CD4-positive, alpha-beta T cell treated with Interleukin-6 for 4 hours (primary cell): ENCODE measurements around the gene ATRIP.
"Not testable (repeated sequence)": the region's sequence is repeated elsewhere in the genome, so short reads cannot be mapped to it uniquely, and the experiment has no call there.

Source experiments
- DNase-seq: peaks from one replicate; pipeline ENCODE4 v3.0.0-alpha.2; 2020; ENCODE audit warnings: mixed read lengths

ATRIP gene

GRCh38 chr3:48439820-48440589 lies 6.5 kb upstream of the ATRIP start, which contains the start of the genes CCDC51 and TMA7:
CCDC51 (minus strand) TSS chr3:48440119; CDS start chr3:48435128, 4,991 bp downstream.
TMA7 (plus strand) TSS chr3:48440257; CDS start chr3:48440297, 40 bp downstream.
- peak; percentile 99 for DNase-seq

- DNase-seq = peak; percentile 18
Measured at GRCh38 chr3:48440590-48440958, 6.0 kb upstream of the ATRIP start.

GRCh38 chr3:48441940-48442339 lies 4.6 kb upstream of the ATRIP start:
- DNase-seq = no peak

DNA sequence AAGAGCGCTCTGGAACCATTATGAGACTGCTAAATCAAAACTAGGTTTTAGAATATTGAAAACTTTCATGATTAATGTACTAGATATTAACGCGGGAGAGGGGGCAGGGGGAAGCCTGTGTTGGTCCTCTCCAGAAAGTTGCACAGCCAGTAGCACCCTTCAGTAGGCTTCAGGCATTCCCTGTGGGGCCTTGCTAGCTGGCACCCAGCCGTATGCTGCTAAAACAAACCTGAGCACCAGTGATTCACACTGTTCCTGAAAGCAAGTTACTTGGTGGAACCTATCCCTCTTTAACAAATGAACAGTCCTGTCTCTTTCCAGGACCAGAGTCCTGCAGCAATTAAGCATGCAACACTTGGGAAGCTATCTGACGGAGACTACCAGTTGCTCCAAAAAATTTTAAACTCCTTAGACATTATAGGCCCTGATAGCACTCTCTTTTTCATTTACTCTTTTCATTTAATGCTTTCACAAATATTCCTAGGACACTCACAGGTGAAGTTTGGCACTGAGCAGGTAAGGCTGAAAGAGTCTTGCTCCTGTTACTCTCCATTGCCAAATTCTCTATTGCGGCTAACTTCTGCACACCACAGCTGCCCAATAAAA lies 1.2 kb upstream of the ATRIP start:
- DNase-seq = no peak

DNA sequence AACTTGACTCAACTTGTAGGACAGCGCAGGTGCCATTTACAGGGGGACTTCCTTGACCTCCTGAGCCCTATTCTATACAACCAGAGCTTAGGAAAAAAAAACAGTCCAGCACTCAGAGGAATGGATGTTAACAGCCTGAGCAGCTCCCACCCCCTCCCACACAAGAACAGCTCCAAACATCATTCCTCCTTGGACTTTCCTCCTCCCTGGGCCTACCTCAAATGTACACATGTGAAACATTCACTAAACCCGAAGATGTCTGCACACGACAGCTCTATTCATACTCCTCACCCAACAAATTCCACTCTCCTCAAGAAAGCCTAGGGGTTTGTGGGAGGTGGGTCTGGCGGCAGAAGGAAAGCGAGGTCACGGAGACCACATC lies 503 bp upstream of the ATRIP start:
- DNase-seq = no peak

- DNase-seq = no peak
Measured at GRCh38 chr3:48451270-48451669, 4.7 kb downstream of the ATRIP start.

DNA sequence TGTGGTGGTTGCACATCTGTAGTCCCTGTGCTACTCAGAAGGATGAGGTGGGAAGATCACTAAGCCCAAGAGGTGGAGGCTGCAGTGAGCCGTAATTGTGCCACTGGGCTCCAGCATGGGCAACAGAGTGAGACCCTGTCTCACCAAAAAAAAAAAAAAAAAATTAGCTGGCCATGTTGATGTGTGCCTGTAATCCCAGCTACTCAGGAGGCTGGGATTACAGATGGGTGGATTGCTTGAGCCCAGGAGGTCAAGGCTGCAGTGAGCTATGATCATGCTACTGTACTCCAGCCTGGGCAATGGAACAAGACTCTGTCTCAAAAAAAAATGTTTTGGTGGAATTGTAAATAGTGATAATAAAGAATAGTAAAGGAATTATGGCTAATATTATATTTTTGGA lies 9.9 kb downstream of the ATRIP start:
- no peak for DNase-seq

DNA sequence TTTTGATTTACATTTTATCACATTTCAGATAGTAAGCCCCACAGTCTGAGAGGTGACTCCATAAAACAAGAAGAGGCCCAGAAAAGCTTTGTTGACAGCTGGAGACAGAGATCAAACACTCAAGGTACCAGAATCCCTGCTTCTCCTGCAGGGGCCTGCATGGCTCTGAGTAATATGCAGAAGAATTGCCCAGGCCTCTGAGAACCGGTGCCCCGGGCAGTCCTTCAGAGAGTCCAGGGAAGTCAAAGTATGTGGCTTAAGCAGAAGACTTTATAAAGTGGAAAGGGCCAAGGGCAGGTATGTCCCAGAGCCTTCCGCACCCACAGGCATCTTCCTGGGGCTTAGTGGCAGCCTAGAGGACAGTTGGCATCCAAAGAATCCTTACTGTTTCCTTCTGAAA lies 12.8 kb downstream of the ATRIP start:
- no peak for DNase-seq

DNA sequence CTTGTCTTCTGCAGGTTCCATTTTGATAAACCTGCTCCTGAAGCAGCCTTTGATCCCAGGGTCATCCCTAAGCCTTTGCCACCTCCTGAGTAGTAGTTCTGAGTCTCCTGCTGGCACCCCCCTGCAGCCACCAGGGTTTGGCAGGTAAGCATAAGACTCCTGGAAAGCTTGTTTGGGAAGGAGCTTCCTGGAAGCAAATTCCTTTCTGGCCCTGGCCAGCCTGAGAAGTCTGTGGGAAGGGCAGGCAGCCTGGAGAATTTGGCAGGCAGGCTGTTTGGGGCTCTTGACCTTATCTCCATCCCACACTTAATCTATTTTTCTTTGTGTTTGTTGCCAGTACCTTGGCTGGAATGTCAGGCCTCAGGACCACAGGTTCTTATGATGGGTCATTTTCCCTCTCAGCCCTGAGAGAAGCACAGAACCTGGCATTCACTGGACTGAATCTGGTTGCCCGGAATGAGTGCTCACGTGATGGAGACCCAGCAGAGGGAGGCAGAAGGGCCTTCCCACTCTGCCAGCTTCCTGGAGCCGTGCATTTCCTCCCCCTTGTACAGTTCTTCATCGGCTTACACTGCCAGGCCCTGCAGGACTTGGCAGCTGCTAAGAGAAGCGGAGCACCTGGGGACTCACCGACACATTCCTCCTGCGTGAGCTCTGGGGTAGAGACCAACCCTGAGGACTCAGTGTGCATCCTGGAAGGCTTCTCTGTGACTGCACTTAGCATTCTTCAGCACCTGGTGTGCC lies 13.4 kb downstream of the ATRIP start:
- DNase-seq = no peak

DNA sequence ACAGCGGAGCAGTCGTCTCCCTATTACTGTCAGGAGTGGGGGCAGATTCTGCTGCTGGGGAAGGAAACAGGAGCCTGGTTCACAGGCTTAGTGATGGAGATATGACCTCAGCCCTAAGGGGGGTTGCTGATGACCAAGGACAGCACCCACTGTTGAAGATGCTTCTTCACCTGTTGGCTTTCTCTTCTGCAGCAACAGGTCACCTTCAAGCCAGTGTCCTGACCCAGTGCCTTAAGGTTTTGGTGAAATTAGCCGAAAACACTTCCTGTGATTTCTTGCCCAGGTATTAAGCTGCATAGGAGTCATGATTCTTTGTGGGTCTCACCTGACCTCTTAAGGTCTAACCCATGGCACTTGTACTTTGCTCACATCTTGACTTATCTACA lies 14.0 kb downstream of the ATRIP start:
- no peak for DNase-seq

DNA sequence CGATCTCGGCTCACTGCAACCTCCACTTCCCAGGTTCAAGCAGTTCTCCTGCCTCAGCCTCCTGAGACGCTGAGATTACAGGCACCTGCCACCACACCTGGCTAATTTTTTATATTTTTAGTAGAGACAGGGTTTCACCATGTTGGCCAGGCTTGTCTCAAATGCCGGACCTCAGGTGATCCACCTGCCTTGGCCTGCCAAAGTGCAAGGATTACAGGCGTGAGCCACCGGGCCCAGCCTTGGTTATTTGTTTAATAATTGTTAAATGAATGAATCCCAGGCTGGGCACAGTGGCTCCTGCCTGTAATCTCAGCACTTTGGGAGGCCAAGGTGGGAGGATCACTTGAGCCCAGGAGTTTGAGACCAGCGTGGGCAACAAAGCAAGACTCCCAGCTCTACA lies 15.2 kb downstream of the ATRIP start:
- DNase-seq = not testable (repeated sequence)

DNA sequence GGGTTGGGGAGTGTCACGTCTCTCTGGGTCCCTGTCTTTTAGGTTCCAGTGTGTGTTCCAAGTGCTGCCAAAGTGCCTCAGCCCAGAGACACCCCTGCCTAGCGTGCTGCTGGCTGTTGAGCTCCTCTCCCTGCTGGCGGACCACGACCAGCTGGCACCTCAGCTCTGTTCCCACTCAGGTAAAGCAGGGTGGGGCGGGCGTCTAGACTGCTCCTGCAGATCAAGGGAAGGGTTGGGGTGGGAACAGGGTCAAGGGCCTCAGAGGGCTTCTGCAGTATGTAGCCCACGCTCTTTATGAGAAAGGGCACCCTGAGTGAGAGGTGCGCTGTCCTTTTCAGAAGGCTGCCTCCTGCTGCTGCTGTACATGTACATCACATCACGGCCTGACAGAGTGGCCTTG lies 17.2 kb downstream of the ATRIP start:
- DNase-seq = no peak

- no peak for DNase-seq
Measured at GRCh38 chr3:48464713-48465221, 18.2 kb downstream of the ATRIP start.

- DNase-seq = no peak
Measured at GRCh38 chr3:48465237-48465530, 18.6 kb downstream of the ATRIP start.

- peak; percentile 85 for DNase-seq
Measured at GRCh38 chr3:48465531-48466378, 19.2 kb downstream of the ATRIP start.

- peak; percentile 47 for DNase-seq
Measured at GRCh38 chr3:48466386-48467109, 20.0 kb downstream of the ATRIP start.

- no peak for DNase-seq
Measured at GRCh38 chr3:48467110-48467454, 20.5 kb downstream of the ATRIP start.

- no peak for DNase-seq
Measured at GRCh38 chr3:48467473-48468267, 21.1 kb downstream of the ATRIP start.

GRCh38 chr3:48468329-48468731 lies 21.8 kb downstream of the ATRIP start:
- no peak for DNase-seq

- no peak for DNase-seq
Measured at GRCh38 chr3:48469046-48469915, 22.7 kb downstream of the ATRIP start.
